AG10803 (cell line): ENCODE data around the gene SMPX.

ENCODE experiments used
- DNase-seq: peaks from one replicate; pipeline ENCODE4 v3.0.0; 2010; ENCODE audit warnings: low read depth
- H3K4me3 ChIP-seq: 2 replicates; pipeline ENCODE4 v1.5.1; 2011; ENCODE audit warnings: mild to moderate bottlenecking, low read length, control low read depth
- CTCF ChIP-seq: conservative IDR thresholded peaks from 2 replicates; pipeline ENCODE4 v1.5.1; 2011; ENCODE audit warnings: mild to moderate bottlenecking, low read length, control low read depth, inconsistent platforms

SMPX gene

GRCh38 chrX:21738210-21738949, 19.5 kb downstream of the SMPX start:
- TF ChIP-seq CTCF = no peak
- no peak overlapping the region for H3K4me3 ChIP-seq
- no peak for DNase-seq

GRCh38 chrX:21735768-21736127, 22.2 kb downstream of the SMPX start:
- no peak overlapping the region for H3K4me3 ChIP-seq
- TF ChIP-seq CTCF = no peak
- no peak for DNase-seq

- TF ChIP-seq CTCF = no peak
- peak; percentile 69 for DNase-seq
- no peak overlapping the region for H3K4me3 ChIP-seq
Observed at GRCh38 chrX:21735038-21735767, 22.7 kb downstream of the SMPX start.

GRCh38 chrX:21734175-21734574, 23.7 kb downstream of the SMPX start:
- no peak overlapping the region for H3K4me3 ChIP-seq
- peak; percentile 24 for DNase-seq

GRCh38 chrX:21733705-21734104, 24.2 kb downstream of the SMPX start:
- no peak for DNase-seq
- no peak for TF ChIP-seq CTCF
- H3K4me3 ChIP-seq = no peak overlapping the region

More at GRCh38 chrX:21734175-21734574, 23.7 kb downstream of the SMPX start:
- no peak for TF ChIP-seq CTCF

- no peak for TF ChIP-seq CTCF
- DNase-seq = peak; percentile 19
- H3K4me3 ChIP-seq = no peak overlapping the region
Observed at GRCh38 chrX:21730026-21730425, 27.9 kb downstream of the SMPX start.
